KOPT-K1 (cell line): ENCODE results near the gene TBXAS1.

ENCODE experiments used
- H3K27ac ChIP-seq: fragments of 200-600 bp; sonication (generic); 2 replicates; pipeline ENCODE4 v1.5.1; 2016; ENCODE audit warnings: antibody characterized with exemption, mild to moderate bottlenecking, low read depth, low read length; ENCODE audit not compliant: poor library complexity, severe bottlenecking
- H3K36me3 ChIP-seq: fragments of 200-600 bp; sonication (generic); 2 replicates; pipeline ENCODE4 v1.5.1; 2017; ENCODE audit warnings: antibody characterized with exemption, mild to moderate bottlenecking, low read length, moderate library complexity; ENCODE audit not compliant: insufficient read depth
- H3K9me3 ChIP-seq: fragments of 200-600 bp; sonication (generic); 2 replicates; pipeline ENCODE4 v1.5.1; 2017; ENCODE audit warnings: antibody characterized with exemption, low read length, mild to moderate bottlenecking; ENCODE audit not compliant: insufficient read depth, poor library complexity, severe bottlenecking

Gene TBXAS1

GRCh38 chr7:139829025-139829774, at the start of gene TBXAS1:
TBXAS1 (plus strand) TSS chr7:139829264; CDS start chr7:139829391, 127 bp downstream.
- Histone ChIP-seq H3K36me3 (no peaks in the 10 kb centered on the region), H3K9me3 (no peaks in the 10 kb centered on the region), H3K27ac (no peak within 1 kb of the TSS)

- H3K36me3 ChIP-seq: no peaks in the 10 kb centered on the region
- no peaks in the 10 kb centered on the region for H3K9me3 ChIP-seq
- no peak overlapping the region for H3K27ac ChIP-seq
Measured at GRCh38 chr7:139782932-139783331, 46.1 kb upstream of the TBXAS1 start.

GRCh38 chr7:139783647-139784385, 45.2 kb upstream of the TBXAS1 start:
- Histone ChIP-seq H3K27ac (no peak overlapping the region), H3K9me3 (no peaks in the 10 kb centered on the region), H3K36me3 (no peaks in the 10 kb centered on the region)

- H3K27ac ChIP-seq: no peak overlapping the region
- H3K36me3 ChIP-seq: no peaks in the 10 kb centered on the region
- no peaks in the 10 kb centered on the region for H3K9me3 ChIP-seq
Measured at GRCh38 chr7:139784648-139785047, 44.4 kb upstream of the TBXAS1 start.

DNA sequence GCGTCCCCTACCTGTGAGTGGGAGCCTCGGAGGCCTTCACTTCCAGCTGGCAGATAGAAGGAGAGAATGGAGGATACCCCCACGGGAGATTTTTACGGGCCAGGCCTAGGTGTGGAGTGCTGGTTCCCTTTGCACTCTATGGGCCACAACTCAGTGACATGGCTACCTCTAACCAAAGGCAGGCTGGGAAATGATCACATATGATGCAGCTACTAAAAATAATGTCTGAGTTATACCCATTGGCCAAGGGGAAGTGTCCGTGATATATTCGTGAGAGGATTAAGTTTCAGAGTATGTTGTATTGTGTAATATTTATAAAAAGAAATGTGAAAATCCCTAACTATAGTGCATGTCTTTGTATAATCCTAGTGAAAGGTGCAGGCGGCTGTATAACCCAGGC, 37.7 kb upstream of the TBXAS1 start:
- no peaks in the 10 kb centered on the region for H3K9me3 ChIP-seq
- H3K27ac ChIP-seq: no peak overlapping the region
- H3K36me3 ChIP-seq: no peaks in the 10 kb centered on the region

DNA sequence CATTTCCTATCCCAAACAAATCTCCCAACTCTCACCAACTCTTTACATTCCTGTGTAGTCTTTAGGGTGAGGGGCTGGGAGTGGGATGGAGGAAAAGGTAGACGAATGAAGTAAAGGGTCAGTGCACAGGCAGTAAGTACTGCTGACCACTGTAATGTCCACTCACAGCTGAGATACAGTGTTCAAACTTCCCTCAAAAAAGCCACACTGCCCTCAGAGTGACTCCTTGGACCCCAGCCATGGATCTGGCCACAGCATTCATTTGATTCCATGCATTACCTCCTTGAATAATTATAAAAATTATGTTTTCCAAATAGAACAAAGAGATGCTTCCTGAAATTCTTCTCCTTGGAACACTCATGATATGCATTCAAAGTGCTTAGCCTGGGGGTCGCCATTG, 31.5 kb upstream of the TBXAS1 start:
- Histone ChIP-seq H3K36me3 (no peaks in the 10 kb centered on the region), H3K27ac (no peak overlapping the region), H3K9me3 (peaks cover 2% of the 10 kb centered on the region)

GRCh38 chr7:139798221-139798620, 30.8 kb upstream of the TBXAS1 start:
- no peak overlapping the region for H3K27ac ChIP-seq
- peaks cover 8% of the 10 kb centered on the region for H3K9me3 ChIP-seq
- H3K36me3 ChIP-seq: no peaks in the 10 kb centered on the region

- H3K9me3 ChIP-seq: peaks cover 15% of the 10 kb centered on the region
- no peak overlapping the region for H3K27ac ChIP-seq
- no peaks in the 10 kb centered on the region for H3K36me3 ChIP-seq
Measured at GRCh38 chr7:139798892-139799291, 30.2 kb upstream of the TBXAS1 start.

- Histone ChIP-seq H3K27ac (no peak overlapping the region), H3K36me3 (no peaks in the 10 kb centered on the region), H3K9me3 (peaks cover 22% of the 10 kb centered on the region)
Measured at GRCh38 chr7:139799586-139799985, 29.5 kb upstream of the TBXAS1 start.

DNA sequence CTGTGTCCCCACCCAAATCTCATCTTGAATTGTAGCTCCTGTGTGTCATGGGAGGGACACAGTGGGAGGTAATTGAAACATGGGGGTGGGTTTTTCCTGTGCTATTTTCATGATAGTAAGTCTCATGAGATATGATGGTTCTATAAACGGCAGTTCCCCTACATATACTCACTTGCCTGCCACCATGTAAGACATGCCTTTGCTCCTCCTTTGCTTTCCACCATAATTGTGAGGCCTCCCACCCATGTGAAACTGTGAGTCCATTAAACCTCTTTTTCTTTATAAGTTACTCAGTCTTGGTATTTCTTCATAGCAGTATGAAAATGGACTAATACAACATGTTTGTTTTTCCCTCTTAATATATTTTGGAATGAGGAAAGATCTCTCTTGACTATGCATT, 24.5 kb upstream of the TBXAS1 start:
- H3K36me3 ChIP-seq: no peaks in the 10 kb centered on the region
- peaks cover 29% of the 10 kb centered on the region for H3K9me3 ChIP-seq
- no peak overlapping the region for H3K27ac ChIP-seq

GRCh38 chr7:139807009-139807408, 22.1 kb upstream of the TBXAS1 start:
- H3K27ac ChIP-seq: no peak overlapping the region
- peaks cover 29% of the 10 kb centered on the region for H3K9me3 ChIP-seq
- H3K36me3 ChIP-seq: no peaks in the 10 kb centered on the region

DNA sequence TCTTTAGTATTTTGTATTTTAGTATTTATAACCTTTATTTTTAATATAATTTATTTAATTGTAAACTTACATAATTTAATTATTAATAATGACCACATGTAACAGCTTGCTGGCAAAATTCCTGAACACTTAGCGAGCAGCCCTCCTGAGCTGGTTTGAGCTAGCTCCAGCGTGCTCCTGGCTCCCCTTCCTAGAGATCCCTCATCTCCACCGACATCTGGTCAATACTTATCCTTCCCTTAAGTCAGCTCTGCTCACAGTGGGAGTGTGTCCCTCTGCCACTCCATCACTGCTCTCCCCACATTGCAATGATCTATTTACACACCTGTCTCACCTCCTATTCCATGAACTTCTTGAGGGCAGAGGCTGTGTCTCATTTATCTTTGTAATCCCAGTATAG, 20.6 kb upstream of the TBXAS1 start:
- H3K9me3 ChIP-seq: peaks cover 19% of the 10 kb centered on the region
- no peaks in the 10 kb centered on the region for H3K36me3 ChIP-seq
- no peak overlapping the region for H3K27ac ChIP-seq

- Histone ChIP-seq H3K27ac (no peak overlapping the region), H3K9me3 (peaks cover 14% of the 10 kb centered on the region), H3K36me3 (no peaks in the 10 kb centered on the region)
Measured at GRCh38 chr7:139808846-139809442, 20.1 kb upstream of the TBXAS1 start.

DNA sequence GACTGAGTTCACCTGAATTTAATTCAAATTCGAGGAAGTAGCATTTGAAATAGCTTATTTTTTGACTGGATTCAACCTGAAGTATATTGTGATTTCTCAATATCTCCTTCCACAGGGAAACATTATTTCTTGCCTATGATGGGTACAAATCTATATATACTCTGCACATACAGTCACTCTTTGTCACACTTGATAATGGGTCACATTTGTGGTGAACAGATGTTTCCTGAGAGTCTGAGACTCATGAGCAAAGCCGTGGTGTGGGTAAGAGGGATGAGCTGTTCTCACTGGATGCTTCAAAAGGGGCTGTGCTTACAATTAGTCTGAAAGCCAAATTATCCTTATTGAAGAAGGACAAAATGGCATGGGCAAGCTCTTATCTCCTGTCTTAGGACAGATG, 18.0 kb upstream of the TBXAS1 start:
- H3K27ac ChIP-seq: no peak overlapping the region
- H3K9me3 ChIP-seq: no peaks in the 10 kb centered on the region
- H3K36me3 ChIP-seq: no peaks in the 10 kb centered on the region

- Histone ChIP-seq H3K27ac (no peak overlapping the region), H3K36me3 (no peaks in the 10 kb centered on the region), H3K9me3 (peaks cover 11% of the 10 kb centered on the region)
Measured at GRCh38 chr7:139813151-139813550, 15.9 kb upstream of the TBXAS1 start.
